ENCODE data around the gene CLN5. TPM values are rescaled to one million over a fixed set of nuclear protein-coding genes. Genes with fewer than 3 reads are reported as not detected.

Gene CLN5
- total RNA-seq, 1 donor from 2014 or later, result 10.9 TPM

DNA sequence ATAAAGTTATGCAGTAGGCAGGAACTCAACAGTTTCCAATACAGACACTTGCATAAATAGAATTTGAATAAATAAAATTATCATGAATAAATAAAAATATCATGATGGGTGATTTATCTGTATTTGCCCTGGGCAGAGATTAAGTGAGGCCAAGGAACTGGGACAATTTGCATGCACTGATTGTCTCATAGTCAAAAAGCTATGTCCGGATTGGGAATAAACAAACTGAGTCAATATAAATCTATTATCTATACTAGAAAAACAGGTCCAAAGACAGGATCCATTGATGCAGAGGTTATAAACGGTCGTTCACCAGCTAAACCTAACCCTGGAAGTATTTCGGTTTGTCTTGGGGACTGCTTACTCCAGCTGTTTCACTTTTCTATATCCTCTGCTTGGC, 61.3 kb downstream of the CLN5 start:
- Mint-ChIP-seq H3K4me1 (ENCODE audit: unreplicated experiment) (peaks cover 9% of the 10 kb centered on the region), H3K27me3 (ENCODE audit: unreplicated experiment) (peaks cover 4% of the 10 kb centered on the region), H3K36me3 (ENCODE audit: low read depth, unreplicated experiment) (peaks cover 47% of the 10 kb centered on the region), H3K4me3 (ENCODE audit: unreplicated experiment) (no peak overlapping the region), H3K9me3 (ENCODE audit: unreplicated experiment) (no peaks in the 10 kb centered on the region), H3K27ac (ENCODE audit: unreplicated experiment) (no peak overlapping the region)
- no peak for DNase-seq (ENCODE audit: low spot score)
- TF ChIP-seq, protein P1, sequence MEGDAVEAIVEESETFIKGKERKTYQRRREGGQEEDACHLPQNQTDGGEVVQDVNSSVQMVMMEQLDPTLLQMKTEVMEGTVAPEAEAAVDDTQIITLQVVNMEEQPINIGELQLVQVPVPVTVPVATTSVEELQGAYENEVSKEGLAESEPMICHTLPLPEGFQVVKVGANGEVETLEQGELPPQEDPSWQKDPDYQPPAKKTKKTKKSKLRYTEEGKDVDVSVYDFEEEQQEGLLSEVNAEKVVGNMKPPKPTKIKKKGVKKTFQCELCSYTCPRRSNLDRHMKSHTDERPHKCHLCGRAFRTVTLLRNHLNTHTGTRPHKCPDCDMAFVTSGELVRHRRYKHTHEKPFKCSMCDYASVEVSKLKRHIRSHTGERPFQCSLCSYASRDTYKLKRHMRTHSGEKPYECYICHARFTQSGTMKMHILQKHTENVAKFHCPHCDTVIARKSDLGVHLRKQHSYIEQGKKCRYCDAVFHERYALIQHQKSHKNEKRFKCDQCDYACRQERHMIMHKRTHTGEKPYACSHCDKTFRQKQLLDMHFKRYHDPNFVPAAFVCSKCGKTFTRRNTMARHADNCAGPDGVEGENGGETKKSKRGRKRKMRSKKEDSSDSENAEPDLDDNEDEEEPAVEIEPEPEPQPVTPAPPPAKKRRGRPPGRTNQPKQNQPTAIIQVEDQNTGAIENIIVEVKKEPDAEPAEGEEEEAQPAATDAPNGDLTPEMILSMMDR (IDR thresholded peaks at IDR 0.05; ENCODE audit: unreplicated experiment), result no peak

Other genes starting within 250 kb of the CLN5 start
- 9.6 TPM for gene KCTD12, start 105.7 kb upstream of the CLN5 start, total RNA-seq (ENCODE audit: unreplicated experiment)
- gene ACOD1, start 43.6 kb upstream of the CLN5 start, total RNA-seq (ENCODE audit: unreplicated experiment), result not detected
- gene FBXL3, start 35.1 kb downstream of the CLN5 start, total RNA-seq (ENCODE audit: unreplicated experiment), result 27.5 TPM